Fibroblast of gingiva (primary cell): ENCODE measurements around the gene MECR.
A peak's percentile ranks its signal among the peaks of the same experiment; 100 is the strongest.
"Not testable (repeated sequence)": the region's sequence is repeated elsewhere in the genome, so short reads cannot be mapped to it uniquely, and the experiment has no call there.

Experiments
- DNase-seq: peaks from one replicate; pipeline ENCODE4 v3.0.0-alpha.2; 2011; ENCODE audit warnings: low read depth

Gene MECR

GRCh38 chr1:29169976-29170375, 60.8 kb downstream of the MECR start:
- no peak for DNase-seq

DNA sequence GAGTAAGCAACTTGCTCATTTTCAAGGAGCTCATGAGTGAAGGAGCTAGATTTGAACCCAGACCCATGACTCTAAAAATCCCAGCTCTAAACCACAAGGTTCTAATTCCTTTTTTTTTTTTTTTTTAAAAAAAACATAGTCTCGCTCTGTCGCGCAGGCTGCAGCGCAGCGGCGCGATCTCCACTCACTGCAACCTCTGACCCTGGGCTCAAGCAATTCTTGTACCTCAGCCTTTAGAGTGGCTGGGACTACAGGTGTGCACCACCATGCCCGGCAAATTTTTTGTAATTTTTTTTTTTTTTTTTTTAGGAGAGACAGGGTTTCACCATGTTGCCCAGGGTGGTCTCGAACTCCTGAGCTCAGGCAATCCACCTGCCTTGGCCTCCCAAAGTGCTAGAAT, 62.8 kb downstream of the MECR start:
- no peak for DNase-seq

DNA sequence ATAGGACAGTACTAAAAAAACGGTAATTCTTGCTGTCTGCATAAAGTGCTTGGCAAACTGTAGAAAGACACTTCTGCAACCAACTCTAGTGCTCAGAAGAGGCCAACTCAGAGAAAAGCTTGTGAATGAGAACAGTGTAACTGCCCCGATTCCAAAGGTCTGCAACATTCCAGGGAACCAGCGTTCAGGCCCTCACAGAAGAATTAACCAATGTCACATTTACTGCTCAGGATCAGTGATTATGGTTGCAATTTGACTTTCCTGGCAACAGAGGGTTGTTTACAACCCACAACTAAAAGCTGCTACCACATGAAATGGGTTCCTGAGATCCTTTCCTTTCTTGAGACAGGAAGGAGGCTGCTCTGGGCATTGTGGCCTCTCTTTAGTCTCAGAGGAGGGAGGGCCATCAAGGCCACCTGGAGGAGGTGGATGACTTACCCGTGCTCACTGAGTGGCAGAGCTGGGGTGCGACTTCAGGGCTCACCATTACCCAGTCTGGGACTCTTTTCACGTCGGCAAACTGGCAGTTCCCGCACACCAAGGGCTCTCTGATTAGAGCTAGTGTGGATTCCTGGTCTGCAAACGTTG, 64.3 kb downstream of the MECR start:
- DNase-seq, result peak; percentile 62

GRCh38 chr1:29164588-29164987, 66.1 kb downstream of the MECR start:
- DNase-seq, result no peak

GRCh38 chr1:29162476-29163138, 68.1 kb downstream of the MECR start:
- DNase-seq, result no peak

- DNase-seq, result no peak
Measured at GRCh38 chr1:29162025-29162424, 68.7 kb downstream of the MECR start.

- DNase-seq, result no peak
Measured at GRCh38 chr1:29159773-29160172, 71.0 kb downstream of the MECR start.

- DNase-seq, result no peak
Measured at GRCh38 chr1:29157269-29157601, 73.5 kb downstream of the MECR start.

DNA sequence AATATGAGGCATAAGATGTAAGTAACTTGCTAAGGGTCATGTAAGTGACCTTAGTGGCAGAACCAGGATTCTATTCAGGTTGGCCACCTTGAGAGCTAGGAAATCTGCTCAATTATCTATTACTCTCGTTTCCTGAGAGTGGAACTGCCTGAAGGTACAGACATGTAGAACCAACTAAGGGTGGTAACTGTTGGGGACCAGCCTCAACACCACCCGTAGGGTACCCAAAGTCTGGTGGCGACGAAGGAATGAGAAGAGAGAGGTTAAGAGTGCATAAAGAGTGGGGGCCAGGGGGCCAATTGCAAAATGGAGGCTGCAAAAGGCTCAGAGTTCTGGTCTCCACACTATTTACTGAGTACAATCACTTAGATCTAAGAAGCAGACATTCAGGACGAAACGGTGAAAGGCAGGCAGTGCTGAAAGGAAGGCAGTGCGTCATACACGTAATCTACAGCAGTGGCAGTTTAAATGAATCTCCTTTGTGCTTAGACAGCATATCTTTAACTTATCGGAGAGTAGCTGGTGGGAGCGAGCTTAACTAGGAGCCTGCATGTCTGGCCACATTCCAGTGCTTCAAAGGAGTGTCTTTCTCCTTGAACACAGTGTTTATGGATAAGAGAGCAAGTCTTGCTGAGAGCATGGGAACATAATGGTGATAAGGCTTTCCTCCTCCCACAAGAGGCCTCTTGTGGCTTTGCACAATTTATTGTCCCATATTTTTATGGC, 74.0 kb downstream of the MECR start:
- no peak for DNase-seq

DNA sequence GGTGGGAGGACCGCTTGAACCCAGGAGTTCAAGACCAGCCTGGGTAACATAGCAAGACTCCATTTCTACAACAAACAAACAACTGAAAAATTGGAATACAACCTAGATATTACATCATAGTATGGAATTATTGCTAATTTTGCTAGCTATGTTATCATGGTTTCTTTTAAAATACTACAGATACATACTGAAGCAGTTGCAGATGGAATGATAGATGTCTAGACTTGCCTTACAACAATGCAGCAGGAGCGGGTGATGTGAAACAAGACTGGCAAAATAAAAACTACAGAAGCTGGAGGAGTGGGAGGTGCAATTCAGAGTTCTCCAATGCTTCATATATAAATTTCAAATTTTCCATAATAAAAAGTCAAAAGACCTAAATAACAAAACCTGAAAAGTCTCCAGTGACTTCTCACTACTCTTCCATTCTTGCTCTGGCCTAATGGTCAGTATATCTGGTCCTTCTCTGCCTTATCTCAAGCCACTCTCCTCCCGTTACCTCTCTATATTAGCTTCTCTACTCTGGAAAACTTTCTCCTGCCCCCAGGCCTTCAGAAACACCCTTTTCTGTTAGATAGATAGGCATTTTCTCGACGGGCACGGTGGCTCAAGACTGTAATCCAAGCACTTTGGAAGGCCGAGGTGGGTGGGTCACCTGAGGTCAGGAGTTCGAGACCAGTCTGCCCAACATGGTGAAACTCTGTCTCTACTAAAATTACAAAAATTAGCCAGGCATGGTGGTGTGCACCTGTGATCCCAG, 78.5 kb downstream of the MECR start:
- no peak for DNase-seq

- not testable (repeated sequence) for DNase-seq
Measured at GRCh38 chr1:29150346-29150745, 80.4 kb downstream of the MECR start.

GRCh38 chr1:29148656-29149491, 81.9 kb downstream of the MECR start:
- no peak for DNase-seq

- DNase-seq, result peak; percentile 75
Measured at GRCh38 chr1:29145739-29146437, 84.8 kb downstream of the MECR start.

GRCh38 chr1:29144178-29144577, 86.6 kb downstream of the MECR start:
- no peak for DNase-seq

DNA sequence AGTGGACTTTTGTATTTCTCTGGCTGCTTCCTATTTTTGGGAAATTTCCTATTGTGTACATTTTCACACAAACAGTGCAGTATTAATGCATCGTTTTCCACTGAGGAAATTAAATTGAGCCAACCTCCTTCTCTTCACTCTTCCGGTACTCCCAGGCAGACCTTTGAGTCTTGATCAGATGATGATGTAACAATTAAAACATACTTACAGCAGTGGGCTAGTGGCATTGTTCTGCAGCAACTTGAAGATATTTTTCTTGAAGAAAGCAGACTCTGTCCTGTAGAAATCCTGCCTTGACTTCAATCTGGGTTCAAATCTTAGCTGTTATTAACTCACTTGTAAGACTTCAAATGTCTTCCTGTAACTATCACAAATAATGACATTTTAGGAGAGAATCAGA, 88.0 kb downstream of the MECR start:
- DNase-seq, result no peak
